HCT116 (cell line): ENCODE measurements around the gene TMEM256. TPM values are rescaled to one million over a fixed set of nuclear protein-coding genes. Genes with fewer than 3 reads are reported as not detected.

Source experiments
- ATAC-seq: fragments of 200-7000 bp; cut with Tn5 transposase; 2 replicates; pipeline ENCODE4 v1.9.1; 2020; ENCODE audit warnings: mild to moderate bottlenecking, moderate library complexity
- BruUV-seq: library from RNA; stranded (reverse); fragments of 400-500 nt; replicated peaks from 2 replicates; lab custom pipeline; 2021; lab: Mats Ljungman, UMichigan
- CTCF ChIA-PET: fragments of 300-600 bp; sonication (Branson Sonifier 250); formaldehyde crosslinking; loops from one replicate; lab custom pipeline; 2021; ENCODE audit warnings: antibody characterized with exemption; lab: Charles Lee
- POLR2A ChIA-PET: fragments of 300-600, 350-600 bp; sonication (Branson Sonifier 250); formaldehyde crosslinking; loops from one replicate; lab custom pipeline; 2021; ENCODE audit warnings: antibody characterized with exemption; lab: Charles Lee
- RAD21 ChIA-PET, 2 experiments: fragments of 300-600 bp; sonication (Branson Sonifier 250); formaldehyde crosslinking; loops; one replicate each; lab custom pipeline; 2023; ENCODE audit warnings: low total read pairs in 2 of 2; ENCODE audit not compliant: uncharacterized antibody in 2 of 2, unreplicated experiment in 2 of 2, low non-redundant PET in 1 of 2; lab: Charles Lee
- DNase-seq: peaks from one replicate; pipeline ENCODE4 v3.0.0-alpha.2; 2010; ENCODE audit warnings: low read depth, low spot score
- H2AFZ ChIP-seq: fragments of 200-600 bp; shearing (Covaris generic), sonication (generic); 2 replicates; pipeline ENCODE4 v1.6.1; 2017; ENCODE audit warnings: low read depth, mixed run types, mixed read lengths, antibody characterized with exemption, low read length; ENCODE audit not compliant: poor library complexity, severe bottlenecking
- H3K27ac ChIP-seq: 2 replicates; pipeline ENCODE4 v1.5.1; 2012; ENCODE audit warnings: low read depth, low read length
- H3K27me3 ChIP-seq: fragments of 200-600 bp; sonication (generic); 2 replicates; pipeline ENCODE4 v1.6.1; 2016; ENCODE audit warnings: mixed run types, low read length, mixed read lengths; ENCODE audit not compliant: insufficient read depth
- H3K36me3 ChIP-seq, 2 experiments: fragments of 200-500 bp in 1 of 2; fragments of 200-600 bp in 1 of 2; sonication (Bioruptor generic) in 1 of 2; sonication (generic) in 1 of 2; 2 replicates each; pipeline versions ENCODE4 v1.5.1 to v1.6.1; 2014 to 2016; ENCODE audit warnings: low read length in 2 of 2, inconsistent platforms in 1 of 2, mixed read lengths in 1 of 2, mixed run types in 1 of 2; ENCODE audit not compliant: insufficient read depth in 2 of 2, control insufficient read depth in 1 of 2
- H3K4me1 ChIP-seq, 2 experiments: fragments of 200-600 bp in 1 of 2; sonication (generic) in 1 of 2; 2 replicates each; pipeline versions ENCODE4 v1.5.1 to v1.6.1; 2012 to 2017; ENCODE audit warnings: low read length in 2 of 2, inconsistent platforms in 1 of 2, mild to moderate bottlenecking in 1 of 2, mixed read lengths in 1 of 2, mixed run types in 1 of 2, moderate library complexity in 1 of 2; ENCODE audit not compliant: insufficient read depth in 2 of 2, control insufficient read depth in 1 of 2
- H3K4me2 ChIP-seq: fragments of 200-600 bp; sonication (generic); 2 replicates; pipeline ENCODE4 v1.6.1; 2017; ENCODE audit warnings: mixed run types, low read length, mixed read lengths
- H3K4me3 ChIP-seq, 2 experiments: fragments of 200-600 bp in 1 of 2; sonication (generic) in 1 of 2; replicated peaks in 1 of 2; 2 replicates each; pipeline ENCODE4 v1.5.1; 2011 to 2016; ENCODE audit warnings: low read length in 2 of 2, control low read depth in 1 of 2, low read depth in 1 of 2, mild to moderate bottlenecking in 1 of 2, mixed read lengths in 1 of 2, mixed run types in 1 of 2
- H3K79me2 ChIP-seq: fragments of 200-600 bp; sonication (generic); 2 replicates; pipeline ENCODE4 v1.6.1; 2017; ENCODE audit warnings: mild to moderate bottlenecking, mixed run types, low read length, moderate library complexity, mixed read lengths; ENCODE audit not compliant: insufficient read depth
- H3K9ac ChIP-seq: fragments of 200-600 bp; sonication (generic); 2 replicates; pipeline ENCODE4 v1.6.1; 2016; ENCODE audit warnings: low read length, mixed read lengths
- H3K9me2 ChIP-seq: fragments of 200-600 bp; sonication (generic), shearing (Covaris generic); 2 replicates; pipeline ENCODE4 v1.6.1; 2017; ENCODE audit warnings: mixed run types, mild to moderate bottlenecking, moderate library complexity; ENCODE audit not compliant: insufficient read depth
- H3K9me3 ChIP-seq, 2 experiments: fragments of 200-500 bp in 1 of 2; fragments of 200-600 bp in 1 of 2; sonication (Bioruptor generic) in 1 of 2; sonication (generic) in 1 of 2; 2 replicates each; pipeline ENCODE4 v1.6.1; 2014 to 2017; ENCODE audit warnings: low read length in 2 of 2, mixed read lengths in 2 of 2, inconsistent platforms in 1 of 2, low read depth in 1 of 2, mild to moderate bottlenecking in 1 of 2, mixed run types in 1 of 2, moderate library complexity in 1 of 2; ENCODE audit not compliant: control insufficient read depth in 1 of 2, insufficient read depth in 1 of 2
- H4K20me1 ChIP-seq: fragments of 200-600 bp; sonication (generic), shearing (Covaris generic); 2 replicates; pipeline ENCODE4 v1.6.1; 2017; ENCODE audit warnings: mixed run types, mild to moderate bottlenecking, moderate library complexity; ENCODE audit not compliant: insufficient read depth
- ATF3 ChIP-seq: IDR thresholded peaks from 2 replicates; pipeline ENCODE4 v1.6.1; 2012
- CBX3 ChIP-seq: IDR thresholded peaks from 2 replicates; pipeline ENCODE4 v1.6.1; 2012; ENCODE audit warnings: low read depth
- CEBPB ChIP-seq: IDR thresholded peaks from 2 replicates; pipeline ENCODE4 v1.6.1; 2012; ENCODE audit warnings: low read depth
- CTCF ChIP-seq, 3 experiments: fragments of 200-600 bp in 1 of 3; sonication (generic) in 1 of 3; IDR thresholded peaks in 2 of 3; conservative IDR thresholded peaks in 1 of 3; 2 replicates each; pipeline ENCODE4 v1.5.1; 2012 to 2017; ENCODE audit warnings: low read depth in 2 of 3, low read length in 2 of 3, antibody characterized with exemption in 1 of 3, borderline replicate concordance in 1 of 3, control low read depth in 1 of 3, mild to moderate bottlenecking in 1 of 3, mixed read lengths in 1 of 3, mixed run types in 1 of 3, moderate library complexity in 1 of 3; ENCODE audit not compliant: insufficient read depth in 1 of 3
- EGR1 ChIP-seq: IDR thresholded peaks from 2 replicates; pipeline ENCODE4 v1.6.1; 2012; ENCODE audit warnings: low read depth
- EZH2 ChIP-seq: fragments of 200-600 bp; sonication (generic); IDR thresholded peaks from 2 replicates; pipeline ENCODE4 v1.6.1; 2017; ENCODE audit warnings: antibody characterized with exemption, mixed run types
- EZH2phosphoT487 ChIP-seq: fragments of 200-600 bp; IDR thresholded peaks from 2 replicates; pipeline ENCODE4 v1.6.1; 2018; ENCODE audit warnings: antibody characterized with exemption, borderline replicate concordance
- FOSL1 ChIP-seq: IDR thresholded peaks from 2 replicates; pipeline ENCODE4 v1.6.1; 2012; ENCODE audit warnings: low read depth
- MAX ChIP-seq: IDR thresholded peaks from 2 replicates; pipeline ENCODE4 v1.6.1; 2012
- POLR2AphosphoS5 ChIP-seq: IDR thresholded peaks from 2 replicates; pipeline ENCODE4 v1.6.1; 2011; ENCODE audit warnings: mild to moderate bottlenecking, low read depth, low read length, moderate library complexity
- RAD21 ChIP-seq: IDR thresholded peaks from 2 replicates; pipeline ENCODE4 v1.6.1; 2012; ENCODE audit warnings: low read depth, mild to moderate bottlenecking
- REST ChIP-seq: IDR thresholded peaks from 2 replicates; pipeline ENCODE4 v1.6.1; 2012; ENCODE audit warnings: low read depth
- SP1 ChIP-seq: IDR thresholded peaks from 2 replicates; pipeline ENCODE4 v1.6.1; 2012; ENCODE audit warnings: low read depth
- TCF7L2 ChIP-seq: IDR thresholded peaks from 2 replicates; pipeline ENCODE4 v1.7.0; 2011; ENCODE audit warnings: borderline replicate concordance, inconsistent platforms; ENCODE audit not compliant: insufficient read depth, insufficient read length; ENCODE audit errors: extremely low read depth
- YY1 ChIP-seq: IDR thresholded peaks from 2 replicates; pipeline ENCODE4 v1.6.1; 2011; ENCODE audit warnings: low read length, low read depth, moderate library complexity, mild to moderate bottlenecking; ENCODE audit not compliant: insufficient replicate concordance; ENCODE audit errors: extremely low read depth
- ZBTB33 ChIP-seq: IDR thresholded peaks from 2 replicates; pipeline ENCODE4 v1.6.1; 2011; ENCODE audit warnings: mild to moderate bottlenecking, low read length, moderate library complexity; ENCODE audit not compliant: insufficient replicate concordance; ENCODE audit errors: extremely low read depth
- intact Hi-C: fragments of 100-400 bp; cut with micrococcal nuclease; formaldehyde crosslinking; loops from 2 replicates; pipeline ENCODE4 v1.10.0; 2022
- total RNA-seq: library from RNA; stranded (reverse); gene quantifications from one replicate; pipeline ENCODE4 v1.2.1, GENCODE V29; 2021; ENCODE audit not compliant: unreplicated experiment

The TMEM256 gene
- total RNA-seq, 1 experiment from 2014 or later: 110 TPM

GRCh38 chr17:7382901-7383300, 21.0 kb downstream of the TMEM256 start:
- TF ChIP-seq MAX (no peak), REST (no peak), EZH2 (no peak), CTCF (IDR thresholded peaks at IDR 0.05 in 2 of 3, conservative IDR thresholded peaks at IDR 0.05 in 1 of 3; ENCODE audit: borderline replicate concordance in 1 of 3, insufficient read depth in 1 of 3, low read depth in 2 of 3, low read length in 2 of 3) (no peak), FOSL1 (no peak), POLR2AphosphoS5 (no peak), ZBTB33 (no peak), EZH2phosphoT487 (no peak), SP1 (no peak), TCF7L2 (no peak), ATF3 (no peak), YY1 (no peak), EGR1 (no peak), CBX3 (no peak), RAD21 (no peak), CEBPB (no peak)
- Histone ChIP-seq H3K9ac (no peak overlapping the region), H3K79me2 (peaks cover 8% of the 10 kb centered on the region; the same call in 1 of the 2 replicates), H3K9me3 (0 out of 4 replicates have a peak, but pooled peaks cover 0 to 7% of the 10 kb centered on the region in 2 experiments), H2AFZ (no peak overlapping the region), H3K4me2 (no peak overlapping the region), H4K20me1 (no peaks in the 10 kb centered on the region), H3K4me1 (peaks cover 8 to 26% of the 10 kb centered on the region in 2 experiments; a peak in 3 of 4 replicates), H3K36me3 (peaks cover 0 to 9% of the 10 kb centered on the region in 2 experiments; a peak in 2 of 4 replicates), H3K27ac (no peak overlapping the region), H3K9me2 (no peaks in the 10 kb centered on the region), H3K27me3 (no peaks in the 10 kb centered on the region), H3K4me3 (no peak overlapping the region)
- ATAC-seq (no peak), DNase-seq (no peak)
- BruUV-seq: no TSS peak
- intact Hi-C loops: no loop called here
- ChIA-PET CTCF (no interaction called here), RAD21 (no interaction called here), POLR2A (interaction anchor here (1.4 kb wide), 1 partner anchor 52 kb away, joined by 4 read pairs; the partner anchor contains the start of gene TMEM102)
